Stomach (tissue), 4 donors: ENCODE measurements around the gene NANS.

ENCODE experiments used
- CTCF ChIP-seq, 7 experiments: fragments of 450-650 bp in 4 of 7; fragments of 200-600 bp in 3 of 7; sonication (generic) in 3 of 7; IDR thresholded peaks; one replicate each; pipeline ENCODE4 v1.5.1; 2016 to 2019; ENCODE audit warnings: antibody characterized with exemption in 7 of 7, control low read depth in 2 of 7, mild to moderate bottlenecking in 1 of 7
- EP300 ChIP-seq: sonication (generic); formaldehyde crosslinking; IDR thresholded peaks from one replicate; pipeline ENCODE4 v1.6.1; 2017; ENCODE audit warnings: antibody characterized with exemption
- POLR2A ChIP-seq, 4 donors: fragments of 450-650 bp; IDR thresholded peaks; one replicate each; pipeline ENCODE4 v1.6.1; 2016; ENCODE audit warnings: antibody characterized with exemption in 4 of 4, control low read depth in 2 of 4, mild to moderate bottlenecking in 1 of 4, moderate library complexity in 1 of 4
- POLR2AphosphoS5 ChIP-seq, 3 donors: sonication (generic); formaldehyde crosslinking; IDR thresholded peaks; one replicate each; pipeline ENCODE4 v1.6.1; 2016; ENCODE audit warnings: antibody characterized with exemption in 3 of 3

- TF ChIP-seq POLR2AphosphoS5 (IDR thresholded peaks at IDR 0.05): no peak
- no peak for TF ChIP-seq EP300
- TF ChIP-seq CTCF (IDR thresholded peaks at IDR 0.05): no peak
- no peak for TF ChIP-seq POLR2A (IDR thresholded peaks at IDR 0.05)
Measured at GRCh38 chr9:98084396-98084795, 27.9 kb downstream of the NANS start.
